OCI-LY1 (cell line): ENCODE results near the gene FOSB.

Experiments
- CTCF ChIP-seq: fragments of 200-600 bp; sonication (generic), shearing (Covaris generic); IDR thresholded peaks from 2 replicates; pipeline ENCODE4 v1.5.1; 2017; ENCODE audit warnings: mild to moderate bottlenecking, antibody characterized with exemption, low read length, moderate library complexity, mixed read lengths
- EZH2 ChIP-seq: fragments of 200-600 bp; sonication (generic), shearing (Covaris generic); IDR thresholded peaks from 2 replicates; pipeline ENCODE4 v1.8.0; 2017; ENCODE audit warnings: borderline replicate concordance, mixed run types, mild to moderate bottlenecking, antibody characterized with exemption, low read length, moderate library complexity, mixed read lengths

- TF ChIP-seq CTCF, result no peak
- no peak for TF ChIP-seq EZH2
These were observed 36.1 kb downstream of the FOSB start for GRCh38 chr19:45503909-45504308.
